ENCODE data around the gene VPS9D1. TPM values are rescaled to one million over a fixed set of nuclear protein-coding genes. Genes with fewer than 3 reads are reported as not detected.
"Not testable (repeated sequence)": the region's sequence is repeated elsewhere in the genome, so short reads cannot be mapped to it uniquely, and the experiment has no call there.

Gene VPS9D1
- total RNA-seq, 1 donor from 2014 or later = 11.3 TPM

GRCh38 chr16:89690392-89690901, 30.3 kb downstream of the VPS9D1 start:
- H3K4me1 Mint-ChIP-seq (ENCODE audit: low read depth, unreplicated experiment) = peaks cover 4% of the 10 kb centered on the region
- H3K27ac Mint-ChIP-seq (ENCODE audit: unreplicated experiment) = peak overlapping the region; percentile 41
- H3K9ac ChIP-seq (ENCODE audit: low read length) = no peak overlapping the region
- no peaks in the 10 kb centered on the region for H3K27me3 ChIP-seq (ENCODE audit: insufficient read depth, low read length)
- TF ChIP-seq EZH2 (IDR thresholded peaks at IDR 0.05; ENCODE audit: insufficient read depth, low read length) (no peak), CTCF (IDR thresholded peaks at IDR 0.05; ENCODE audit: insufficient read depth, low read depth, low read length) (no peak)
- H2AFZ ChIP-seq (ENCODE audit: low read depth, low read length) = no peak overlapping the region
- H3K9me3 Mint-ChIP-seq (ENCODE audit: unreplicated experiment) = peaks cover 3% of the 10 kb centered on the region
- no peak overlapping the region for H3K4me3 ChIP-seq (ENCODE audit: insufficient read depth, low read depth, low read length)
- peaks cover 3% of the 10 kb centered on the region for H3K9me3 ChIP-seq (ENCODE audit: insufficient read depth, low read depth, low read length)
- no peak for DNase-seq (ENCODE audit: low read depth)
- no peak overlapping the region for H3K27ac ChIP-seq (ENCODE audit: low read depth, low read length)
- peaks cover 25% of the 10 kb centered on the region for H3K79me2 ChIP-seq (ENCODE audit: insufficient read depth, low read length)
- peaks cover 10% of the 10 kb centered on the region for H3K4me1 ChIP-seq (ENCODE audit: insufficient read depth, low read length)
- no peak overlapping the region for H3K4me2 ChIP-seq (ENCODE audit: low read length)
- no peak for FAIRE-seq
- H3K27me3 Mint-ChIP-seq (ENCODE audit: low read depth, unreplicated experiment) = no peaks in the 10 kb centered on the region
- H3K36me3 Mint-ChIP-seq (ENCODE audit: low read depth, unreplicated experiment) = peaks cover 15% of the 10 kb centered on the region
- peaks cover 26% of the 10 kb centered on the region for H4K20me1 ChIP-seq (ENCODE audit: insufficient read depth, low read length)
- no peak overlapping the region for H3K4me3 Mint-ChIP-seq (ENCODE audit: unreplicated experiment)
- H3K36me3 ChIP-seq (ENCODE audit: insufficient read depth, low read length) = peaks cover 12% of the 10 kb centered on the region

GRCh38 chr16:89689621-89690020, 31.1 kb downstream of the VPS9D1 start:
- not testable (repeated sequence) for H3K27me3 Mint-ChIP-seq (ENCODE audit: low read depth, unreplicated experiment); H3K4me2 ChIP-seq (ENCODE audit: low read length); H3K9ac ChIP-seq (ENCODE audit: low read length); H3K9me3 ChIP-seq (ENCODE audit: insufficient read depth, low read depth, low read length); H3K4me3 Mint-ChIP-seq (ENCODE audit: unreplicated experiment); DNase-seq (ENCODE audit: low read depth); FAIRE-seq; H3K27ac ChIP-seq (ENCODE audit: low read depth, low read length); H3K27ac Mint-ChIP-seq (ENCODE audit: unreplicated experiment); H3K9me3 Mint-ChIP-seq (ENCODE audit: unreplicated experiment); H3K27me3 ChIP-seq (ENCODE audit: insufficient read depth, low read length); H3K4me3 ChIP-seq (ENCODE audit: insufficient read depth, low read depth, low read length); H2AFZ ChIP-seq (ENCODE audit: low read depth, low read length); H3K4me1 Mint-ChIP-seq (ENCODE audit: low read depth, unreplicated experiment)
- H3K4me1 ChIP-seq (ENCODE audit: insufficient read depth, low read length) = peaks cover 10% of the 10 kb centered on the region
- H4K20me1 ChIP-seq (ENCODE audit: insufficient read depth, low read length) = peaks cover 20% of the 10 kb centered on the region
- H3K36me3 Mint-ChIP-seq (ENCODE audit: low read depth, unreplicated experiment) = peaks cover 20% of the 10 kb centered on the region
- H3K79me2 ChIP-seq (ENCODE audit: insufficient read depth, low read length) = peaks cover 25% of the 10 kb centered on the region
- peaks cover 12% of the 10 kb centered on the region for H3K36me3 ChIP-seq (ENCODE audit: insufficient read depth, low read length)

- H3K9me3 Mint-ChIP-seq (ENCODE audit: unreplicated experiment) = peaks cover 12% of the 10 kb centered on the region
- no peak for TF ChIP-seq CTCF (IDR thresholded peaks at IDR 0.05; ENCODE audit: insufficient read depth, low read depth, low read length)
- TF ChIP-seq EZH2 (IDR thresholded peaks at IDR 0.05; ENCODE audit: insufficient read depth, low read length) = no peak
- Histone ChIP-seq H2AFZ (ENCODE audit: low read depth, low read length) (no peak overlapping the region), H4K20me1 (ENCODE audit: insufficient read depth, low read length) (peaks cover 17% of the 10 kb centered on the region), H3K4me2 (ENCODE audit: low read length) (no peak overlapping the region), H3K36me3 (ENCODE audit: insufficient read depth, low read length) (peaks cover 12% of the 10 kb centered on the region), H3K4me1 (ENCODE audit: insufficient read depth, low read length) (peaks cover 10% of the 10 kb centered on the region), H3K9me3 (ENCODE audit: insufficient read depth, low read depth, low read length) (peaks cover 3% of the 10 kb centered on the region), H3K79me2 (ENCODE audit: insufficient read depth, low read length) (peaks cover 25% of the 10 kb centered on the region), H3K4me3 (ENCODE audit: insufficient read depth, low read depth, low read length) (no peak overlapping the region), H3K27ac (ENCODE audit: low read depth, low read length) (no peak overlapping the region), H3K27me3 (ENCODE audit: insufficient read depth, low read length) (no peaks in the 10 kb centered on the region), H3K9ac (ENCODE audit: low read length) (no peak overlapping the region)
- H3K27me3 Mint-ChIP-seq (ENCODE audit: low read depth, unreplicated experiment) = no peaks in the 10 kb centered on the region
- FAIRE-seq (no peak), DNase-seq (ENCODE audit: low read depth) (no peak)
- H3K36me3 Mint-ChIP-seq (ENCODE audit: low read depth, unreplicated experiment) = peaks cover 23% of the 10 kb centered on the region
- no peak overlapping the region for H3K4me3 Mint-ChIP-seq (ENCODE audit: unreplicated experiment)
- H3K27ac Mint-ChIP-seq (ENCODE audit: unreplicated experiment) = no peak overlapping the region
- H3K4me1 Mint-ChIP-seq (ENCODE audit: low read depth, unreplicated experiment) = peaks cover 4% of the 10 kb centered on the region
These were observed 31.6 kb downstream of the VPS9D1 start for GRCh38 chr16:89689142-89689541.

Data from astrocyte (in vitro differentiated cells and primary cell).